NCI-H69 (cell line): ENCODE measurements around the gene KRTDAP.
"Not testable (repeated sequence)": the region's sequence is repeated elsewhere in the genome, so short reads cannot be mapped to it uniquely, and the experiment has no call there.

Experiments used
- DNase-seq: peaks from one replicate; lab custom pipeline; 2025; lab: John Stamatoyannopoulos, UW

KRTDAP gene

DNA sequence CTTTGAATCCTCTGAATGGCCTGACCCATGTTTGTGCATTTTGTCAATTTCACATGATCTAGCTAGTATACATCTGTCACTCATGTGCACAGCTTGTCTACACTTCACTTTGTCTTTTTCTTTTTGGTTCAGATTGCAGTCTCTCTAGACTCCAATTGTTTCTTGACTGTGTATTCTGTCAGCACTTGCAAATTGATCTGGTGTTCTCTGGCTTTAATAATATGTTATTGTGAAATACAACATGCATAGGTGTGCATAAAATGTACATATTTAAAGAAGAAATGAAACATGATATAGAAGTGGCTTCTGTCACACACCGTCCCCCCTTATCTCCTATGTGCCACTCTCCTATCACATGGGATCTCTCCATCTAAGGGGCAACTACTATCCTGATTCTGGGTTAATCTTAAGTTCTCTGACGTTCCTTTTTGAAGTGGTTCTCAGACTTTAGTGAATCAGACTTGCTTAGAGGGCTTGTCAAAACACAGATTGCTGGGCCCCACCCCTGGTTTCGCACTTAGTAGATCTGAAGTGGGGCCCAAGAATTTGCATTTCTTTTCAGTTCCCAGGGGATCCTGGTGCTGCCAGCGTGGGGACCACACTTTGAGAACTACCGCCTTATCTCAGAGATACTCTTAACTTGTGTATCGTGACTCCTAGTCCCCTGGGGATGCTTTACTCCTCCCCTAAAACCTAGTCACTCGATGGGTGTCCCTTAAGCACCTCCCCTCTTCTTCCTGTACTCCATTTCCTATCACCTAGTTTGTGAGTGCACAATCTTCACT, 5.8 kb downstream of the KRTDAP start:
- DNase-seq = no peak

DNA sequence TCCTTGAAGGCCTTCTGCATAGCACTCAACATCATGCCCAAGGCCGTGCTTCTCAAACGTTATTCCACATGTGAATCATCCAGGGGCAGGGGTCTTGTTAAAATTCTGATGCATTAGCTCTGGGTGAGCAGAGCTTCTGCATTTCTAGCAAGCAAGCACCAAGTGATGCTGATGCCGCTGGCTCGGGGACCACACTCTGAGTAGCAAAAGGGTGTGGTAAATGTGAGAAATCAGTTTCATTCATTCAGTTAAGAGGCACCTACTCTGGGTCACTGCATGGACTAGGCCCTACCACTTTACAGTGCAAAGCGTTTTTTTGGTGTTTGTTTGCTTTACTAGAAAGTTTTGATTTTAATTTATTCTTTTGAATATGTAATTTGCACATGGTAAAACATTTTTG, 7.2 kb downstream of the KRTDAP start:
- DNase-seq = no peak

DNA sequence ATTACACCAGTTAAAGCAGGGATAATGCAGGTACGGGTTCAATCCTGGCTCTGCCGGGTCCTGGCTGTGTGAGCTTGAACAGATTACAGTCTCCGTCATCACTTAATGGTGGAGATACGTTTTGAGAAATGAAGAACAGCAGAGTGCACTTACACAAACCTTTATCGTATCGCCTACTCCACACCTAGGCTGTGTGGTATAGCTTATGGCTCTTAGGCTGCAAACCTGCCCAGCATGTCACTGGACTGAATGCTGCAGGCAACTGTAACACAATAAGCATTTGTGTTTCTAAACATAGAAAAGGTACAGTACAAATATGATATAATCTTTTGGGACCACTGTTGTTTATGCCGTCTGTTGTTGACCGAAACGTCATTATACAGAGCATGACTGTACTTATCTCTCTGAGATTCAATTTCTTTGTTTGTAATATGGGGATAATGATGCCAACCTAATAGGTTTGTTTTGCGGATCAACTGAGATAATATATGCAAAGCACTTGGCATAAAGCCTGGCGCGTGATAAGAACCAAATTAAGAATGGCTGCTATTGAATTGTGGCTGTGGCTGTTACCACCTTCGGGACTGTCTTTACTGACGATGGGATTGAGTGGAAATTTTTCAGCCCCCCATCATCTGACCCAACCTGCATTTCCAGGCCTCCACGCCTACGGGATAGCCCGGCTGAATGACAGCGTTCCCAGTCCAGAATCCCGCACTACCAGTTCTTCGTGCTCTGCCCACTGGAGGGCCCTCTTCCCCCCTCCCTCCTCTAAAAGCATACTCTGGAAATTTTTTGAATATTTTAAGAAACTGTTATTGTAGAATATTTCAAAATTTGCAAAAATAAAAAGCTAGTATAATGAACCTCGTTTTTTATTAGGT, 11.2 kb downstream of the KRTDAP start:
- DNase-seq = peak; percentile 69

DNA sequence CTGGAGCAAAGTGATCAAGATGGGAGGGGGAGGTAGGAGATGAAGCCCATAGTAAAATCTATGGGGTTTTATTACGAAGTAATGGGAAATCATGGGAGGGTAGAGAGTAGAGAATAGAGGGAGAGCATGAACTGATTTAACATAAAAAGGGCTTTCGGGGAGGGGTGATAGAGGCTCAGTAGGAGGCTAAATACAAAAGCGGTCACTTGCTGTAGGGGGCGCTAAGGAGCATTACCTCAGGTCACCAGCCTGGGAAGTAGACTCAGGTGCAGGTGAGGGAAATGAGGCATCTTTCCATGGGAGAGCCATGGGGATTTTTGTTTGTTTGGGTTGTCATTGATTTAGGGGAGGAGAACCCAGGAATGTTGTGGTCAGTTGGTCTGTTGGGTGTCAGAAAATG, 14.1 kb downstream of the KRTDAP start:
- DNase-seq = peak; percentile 14

DNA sequence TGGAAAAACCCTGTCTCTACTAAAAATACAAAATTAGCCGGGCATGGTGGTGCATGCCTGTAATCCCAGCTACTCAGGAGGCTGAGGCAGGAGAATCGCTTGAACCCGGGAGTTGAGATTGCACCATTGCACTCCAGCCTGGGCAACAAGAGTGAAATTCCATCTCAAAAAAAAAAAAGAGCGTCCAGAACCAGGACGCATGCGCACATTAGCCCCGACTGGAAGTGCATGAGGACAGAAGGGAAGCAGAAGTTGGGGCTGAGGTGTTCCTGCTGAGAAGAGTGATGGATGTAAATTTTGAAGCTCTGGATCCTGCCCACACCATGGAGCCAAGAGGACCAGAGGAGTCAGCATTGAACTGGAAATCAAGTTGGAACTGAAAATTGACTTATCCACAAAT, 15.7 kb downstream of the KRTDAP start:
- not testable (repeated sequence) for DNase-seq

DNA sequence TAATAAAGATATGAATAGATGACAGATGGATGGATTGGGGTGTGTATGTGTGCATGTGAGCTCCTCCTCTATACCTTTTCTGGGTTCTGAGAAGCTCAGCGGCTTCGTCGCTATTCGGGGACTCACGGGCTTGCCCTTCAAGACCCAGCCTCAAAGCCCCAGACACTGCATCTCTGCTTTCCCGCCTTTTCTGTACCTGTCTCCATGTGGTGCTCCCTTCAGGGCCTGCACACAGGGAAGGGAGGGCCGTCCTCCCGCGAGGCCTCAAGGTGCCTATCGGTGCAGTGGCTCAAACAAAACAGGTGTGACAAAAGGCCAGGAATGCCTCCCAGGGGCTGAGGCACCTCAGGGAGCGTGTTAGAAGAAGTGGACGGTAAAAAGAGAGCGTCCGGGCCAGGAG, 16.2 kb downstream of the KRTDAP start:
- no peak for DNase-seq

DNA sequence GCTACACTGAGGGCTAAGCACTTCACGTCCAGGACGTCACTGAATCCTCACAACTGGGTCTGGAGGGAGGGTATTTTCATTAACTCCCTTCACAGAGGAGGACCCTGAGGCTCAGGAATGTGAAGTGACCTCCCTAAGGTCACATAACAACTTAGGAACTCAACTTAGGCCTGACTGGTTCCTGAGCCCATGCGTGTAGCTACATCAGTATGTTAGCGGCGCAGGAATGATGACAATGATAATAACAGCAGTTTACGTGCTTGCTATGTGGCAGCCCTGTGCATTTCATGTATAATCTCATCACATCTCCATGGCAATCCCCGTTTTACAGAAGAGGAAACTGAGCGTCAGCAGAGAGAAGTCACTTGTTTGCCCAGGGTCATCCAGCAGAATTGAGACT, 18.3 kb downstream of the KRTDAP start:
- DNase-seq = no peak

DNA sequence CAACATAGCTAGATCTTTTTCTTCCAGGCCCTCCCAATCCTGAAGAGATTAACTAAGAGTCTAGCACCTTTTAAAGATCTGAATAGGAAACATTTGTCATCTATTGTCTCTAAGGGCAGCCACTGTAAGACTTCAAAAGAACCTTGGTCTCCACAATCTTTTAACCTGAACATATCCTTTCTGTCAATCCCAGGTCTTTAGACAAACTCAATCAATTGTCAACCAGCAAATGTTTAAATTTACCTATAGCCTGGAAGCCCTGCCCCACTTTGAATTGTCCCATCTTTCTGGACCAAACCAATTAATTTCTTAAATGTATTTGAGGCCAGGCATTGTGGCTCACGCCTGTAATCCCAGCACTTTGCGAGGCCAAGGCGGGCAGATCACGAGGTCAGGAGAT, 19.2 kb downstream of the KRTDAP start:
- not testable (repeated sequence) for DNase-seq

DNA sequence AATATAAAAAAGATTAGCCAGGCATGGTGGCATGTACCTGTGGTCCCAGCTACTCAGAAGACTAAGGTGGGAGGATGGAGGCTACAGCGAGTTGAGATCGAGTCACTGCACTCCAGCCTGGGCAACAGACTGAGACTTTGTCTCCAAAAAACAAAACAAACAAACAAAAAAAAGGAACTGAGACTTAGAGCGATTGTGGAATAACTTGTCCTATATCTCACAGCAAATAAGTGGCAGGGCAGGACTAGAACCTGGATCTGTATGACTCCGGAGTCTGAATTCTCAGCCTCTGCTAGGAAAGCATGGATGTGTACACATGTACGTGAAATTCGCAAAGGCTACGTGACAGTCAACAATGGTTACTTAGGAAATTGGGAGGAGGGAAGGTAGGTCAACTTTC, 20.1 kb downstream of the KRTDAP start:
- DNase-seq = no peak

DNA sequence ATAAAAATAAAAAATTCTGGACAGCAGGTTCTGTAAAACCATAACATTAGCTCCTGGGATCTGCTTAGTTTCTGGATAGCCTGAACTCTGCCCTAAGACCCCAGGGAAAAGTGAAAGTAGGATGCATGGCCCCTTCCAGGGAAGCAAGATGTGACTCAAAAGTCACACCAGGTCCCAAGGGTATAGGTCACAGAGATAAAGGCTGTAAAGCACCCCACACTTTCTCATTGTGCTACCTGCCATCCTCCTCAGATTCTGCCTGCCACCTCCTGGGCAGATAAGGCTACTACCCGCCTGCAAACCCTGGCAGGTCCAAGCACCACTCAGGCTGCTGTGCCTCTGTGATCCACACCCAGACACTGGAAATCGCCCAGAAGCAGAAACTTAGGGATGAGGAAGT, 21.6 kb downstream of the KRTDAP start:
- peak; percentile 50 for DNase-seq

DNA sequence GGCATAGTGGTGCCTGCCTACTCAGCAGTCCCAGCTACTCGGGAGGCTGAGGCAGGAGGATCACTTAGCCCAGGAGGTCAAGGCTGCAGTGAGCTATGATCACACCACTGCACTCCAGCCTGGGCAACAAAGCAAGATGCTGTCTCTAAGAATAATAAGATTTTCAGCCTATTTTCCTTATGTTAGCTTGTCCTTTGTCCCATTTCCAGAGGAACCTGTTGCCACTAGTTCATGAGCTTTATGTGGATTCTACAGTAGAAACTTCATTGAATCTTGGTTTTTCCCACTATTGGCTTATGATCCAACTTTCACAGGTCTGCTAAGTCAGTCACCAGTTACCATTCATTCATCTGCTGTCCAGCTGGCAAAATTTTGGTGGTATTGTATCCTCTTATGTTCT, 24.0 kb downstream of the KRTDAP start:
- DNase-seq = no peak

DNA sequence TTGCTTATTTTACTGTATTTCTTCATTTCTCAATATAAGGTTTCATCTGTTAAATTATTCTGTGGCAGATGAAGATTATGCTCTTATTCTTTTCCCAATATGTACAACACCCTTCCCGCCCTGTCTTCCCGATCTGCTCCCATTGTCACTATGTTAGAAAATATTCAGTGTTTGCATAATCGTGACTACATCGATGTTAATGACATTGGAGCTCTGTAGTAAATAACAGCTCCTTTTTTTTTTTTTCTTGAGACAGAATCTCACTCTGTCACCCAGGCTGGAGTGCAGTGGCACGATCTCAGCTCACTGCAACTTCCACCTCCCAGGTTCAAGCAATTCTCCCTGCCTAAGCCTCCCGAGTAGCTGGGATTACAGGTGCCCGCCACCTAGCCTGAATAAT, 27.3 kb downstream of the KRTDAP start:
- DNase-seq = not testable (repeated sequence)

DNA sequence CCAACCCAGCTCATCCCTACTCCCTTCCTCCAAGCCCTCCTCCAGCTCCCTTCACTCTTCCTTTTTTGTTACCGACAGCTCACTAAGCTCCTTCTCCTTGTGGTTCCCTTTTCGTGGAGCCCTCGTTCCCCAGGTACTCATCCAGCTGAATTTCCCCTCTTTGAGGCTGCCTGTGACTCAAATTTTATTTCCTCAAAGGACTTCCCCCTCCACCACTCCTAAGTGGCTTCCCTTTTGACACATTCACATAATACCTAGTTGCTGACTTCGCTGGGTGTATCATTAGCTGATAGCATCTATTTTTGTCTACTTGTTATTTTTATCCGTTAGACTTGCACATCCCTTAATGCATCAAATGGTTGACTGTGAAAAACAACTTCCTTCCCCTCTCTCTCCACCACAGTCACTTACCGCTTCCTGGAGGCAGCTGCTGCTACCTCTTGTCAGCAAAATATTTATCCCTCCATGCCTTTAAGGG, 27.7 kb downstream of the KRTDAP start:
- DNase-seq = no peak

DNA sequence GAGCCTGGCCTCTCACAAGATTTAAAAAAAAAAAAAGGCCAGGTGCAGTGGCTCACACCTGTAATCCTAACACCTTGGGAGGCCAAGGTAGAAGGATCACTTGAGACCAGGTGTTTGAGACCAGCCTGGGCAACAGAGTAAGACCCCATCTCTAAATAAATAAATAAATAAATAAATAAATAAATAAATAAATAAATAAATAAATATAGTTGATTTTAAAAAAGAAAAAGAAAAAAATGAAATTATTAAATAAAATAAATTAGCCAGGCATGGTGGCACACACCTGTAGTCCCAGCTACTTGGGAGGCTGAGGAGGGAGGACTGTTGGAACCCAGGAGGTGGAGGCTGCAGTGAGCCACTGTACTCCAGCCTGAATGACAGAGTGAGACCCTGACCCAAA, 28.5 kb downstream of the KRTDAP start:
- DNase-seq = not testable (repeated sequence)

DNA sequence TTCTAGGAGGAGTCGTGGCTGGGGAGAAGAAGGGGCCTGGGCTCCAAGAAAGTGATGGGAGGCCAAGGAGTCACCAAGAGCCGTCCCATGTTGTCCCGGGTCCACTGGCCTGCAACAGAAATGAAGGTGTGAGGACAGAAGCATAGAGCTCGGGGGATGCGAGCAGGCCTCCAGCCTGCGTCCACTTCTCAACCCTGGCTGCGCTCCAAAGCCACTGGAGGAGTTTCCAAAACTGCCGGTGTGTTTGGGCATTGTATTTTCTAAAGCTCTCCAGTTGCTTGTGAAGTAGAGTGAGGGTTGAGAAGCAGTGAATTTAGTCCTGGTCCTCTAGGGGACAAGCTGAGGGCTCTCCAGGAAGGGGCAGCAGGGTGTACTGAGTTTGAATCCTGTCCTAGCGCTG, 29.2 kb downstream of the KRTDAP start:
- no peak for DNase-seq

DNA sequence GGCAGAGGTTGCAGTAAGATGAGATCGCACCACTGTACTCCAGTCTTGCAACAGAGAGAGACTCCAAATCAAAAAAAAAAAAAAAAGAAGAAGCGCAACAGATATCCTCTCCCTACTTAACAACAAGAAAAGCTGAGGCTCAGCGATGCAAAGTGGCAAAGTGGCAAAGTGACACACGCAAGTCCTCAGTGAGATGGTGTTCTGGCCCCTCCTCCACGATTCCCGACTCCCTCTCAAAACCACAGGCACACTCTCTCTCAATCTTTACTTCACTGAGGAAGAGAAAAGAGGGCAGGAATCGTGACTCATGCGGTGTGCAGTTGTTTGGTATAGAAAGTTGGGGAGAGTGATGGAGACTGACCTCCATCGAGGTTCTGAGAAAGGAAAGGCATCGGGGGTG, 29.7 kb downstream of the KRTDAP start:
- no peak for DNase-seq

DNA sequence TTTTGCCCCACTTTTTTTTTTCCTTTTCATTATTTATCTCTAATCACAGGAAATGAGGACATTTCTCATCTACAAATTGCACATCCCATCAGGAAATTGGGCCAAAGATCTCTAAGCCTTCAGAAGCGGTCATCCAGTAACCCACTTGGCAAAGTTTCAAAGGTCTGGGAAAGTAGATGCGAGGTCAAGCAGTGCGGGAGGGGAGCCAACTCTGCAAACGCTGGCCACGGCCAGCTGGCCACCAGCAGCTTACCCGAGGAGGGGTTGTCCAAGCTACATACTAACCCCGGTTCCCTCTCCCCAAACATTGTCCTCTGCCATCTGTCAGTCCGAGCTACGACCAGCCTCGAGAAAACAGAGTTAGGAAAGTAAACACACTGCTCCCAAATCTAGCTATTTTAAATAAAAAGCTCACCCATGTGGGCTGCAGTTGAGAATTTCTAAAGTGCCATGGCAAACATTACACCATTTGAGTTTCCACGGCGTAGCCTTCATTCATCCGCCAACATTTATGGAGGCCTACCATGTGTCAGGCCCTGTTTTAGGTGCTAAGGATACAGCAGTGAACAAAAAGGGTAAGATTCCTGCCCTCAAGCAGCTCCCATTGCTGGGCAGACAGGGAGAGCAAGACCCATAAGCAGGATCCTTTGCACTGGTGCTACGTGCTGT, 30.7 kb downstream of the KRTDAP start:
- no peak for DNase-seq

DNA sequence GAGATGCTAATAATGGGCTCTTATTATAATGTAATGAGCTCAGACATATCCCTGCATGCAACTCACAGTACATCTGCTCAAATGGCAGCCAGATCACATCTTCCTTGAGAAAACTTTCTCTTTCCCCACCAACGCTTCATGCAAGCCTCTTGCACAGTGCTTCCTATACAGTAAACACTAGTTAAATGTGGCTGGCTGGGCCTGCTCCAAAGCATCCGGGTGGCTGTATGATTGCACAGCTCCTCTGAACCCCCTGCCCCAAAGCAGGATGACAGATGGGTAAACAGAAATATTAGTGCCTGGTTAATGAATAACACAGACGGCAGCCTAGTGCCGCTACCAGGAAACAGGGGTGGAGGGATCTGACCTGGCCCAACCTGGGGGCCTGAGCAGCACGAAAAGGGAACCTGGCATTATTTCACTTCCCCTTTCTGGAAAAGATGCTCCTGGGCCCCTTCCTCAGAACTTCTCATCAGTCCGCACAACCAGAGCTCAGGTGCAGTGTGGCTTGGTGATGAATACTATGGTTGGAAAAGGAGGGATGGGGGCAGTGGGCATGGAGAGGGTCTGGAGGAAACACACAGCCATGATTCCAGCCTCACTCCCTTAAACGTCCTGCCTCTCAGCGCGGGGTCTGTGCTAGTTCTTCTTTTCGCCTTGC, 31.4 kb downstream of the KRTDAP start:
- no peak for DNase-seq

DNA sequence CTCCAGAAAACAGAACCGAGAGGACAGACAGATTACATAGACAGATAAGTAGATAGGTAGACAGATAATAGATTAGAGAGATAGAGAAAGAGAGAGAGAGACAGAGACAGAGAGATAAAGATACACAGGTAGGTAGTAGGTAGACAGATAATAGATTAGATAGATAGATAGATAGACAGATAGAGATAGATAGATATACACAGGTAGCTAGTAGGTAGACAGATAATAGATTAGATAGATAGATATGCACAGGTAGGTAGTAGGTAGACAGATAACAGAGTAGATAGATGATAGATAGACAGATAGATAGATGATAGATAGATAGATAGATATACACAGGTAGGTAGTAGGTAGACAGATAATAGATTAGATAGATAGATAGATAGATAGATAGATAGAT, 32.1 kb downstream of the KRTDAP start:
- no peak for DNase-seq

DNA sequence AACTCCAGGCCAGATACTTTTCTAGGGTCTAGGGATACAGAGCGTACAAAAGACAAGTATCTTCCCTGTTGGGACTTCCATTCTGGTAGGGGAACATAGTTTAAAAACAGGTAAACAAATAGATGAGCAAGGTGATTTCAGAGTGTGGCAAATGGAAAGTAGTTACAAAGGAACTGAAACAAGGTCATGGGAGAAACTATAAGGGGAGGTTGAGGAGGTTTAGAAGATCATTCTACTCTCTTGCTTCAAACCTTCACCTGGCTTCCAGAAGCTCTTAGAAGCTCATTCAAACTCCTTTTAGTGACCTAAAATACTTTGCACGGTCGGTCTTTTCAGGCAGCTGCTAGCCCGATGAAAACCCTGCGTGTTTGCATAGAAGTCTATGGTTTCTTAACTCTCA, 33.1 kb downstream of the KRTDAP start:
- no peak for DNase-seq

DNA sequence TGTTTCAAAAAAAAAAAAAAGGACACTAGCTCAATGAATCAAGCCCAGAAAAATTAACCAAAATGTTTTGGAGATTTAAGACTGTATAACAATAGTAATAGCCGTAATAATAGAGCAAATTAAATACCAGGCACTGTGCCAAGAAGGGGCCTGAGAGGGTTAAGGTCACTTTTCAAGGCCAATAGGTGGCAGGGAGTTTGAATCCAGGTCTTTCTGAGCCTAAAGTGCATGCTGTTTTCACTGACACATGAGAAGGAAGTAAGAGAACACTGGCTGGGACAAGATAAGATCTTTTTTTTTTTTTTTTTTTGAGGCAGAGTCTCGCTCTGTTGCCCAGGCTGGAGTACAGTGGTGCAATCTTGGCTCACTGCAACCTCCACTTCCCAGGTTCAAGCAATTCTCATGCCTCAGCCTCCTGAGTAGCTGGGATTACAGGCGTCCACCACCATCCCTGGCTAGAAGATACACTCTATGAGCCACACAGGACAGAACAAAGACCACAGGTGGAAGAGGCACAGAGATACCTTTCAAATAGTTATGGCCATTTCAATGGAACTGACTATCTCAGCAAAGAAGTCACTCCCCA, 34.6 kb downstream of the KRTDAP start:
- no peak for DNase-seq

DNA sequence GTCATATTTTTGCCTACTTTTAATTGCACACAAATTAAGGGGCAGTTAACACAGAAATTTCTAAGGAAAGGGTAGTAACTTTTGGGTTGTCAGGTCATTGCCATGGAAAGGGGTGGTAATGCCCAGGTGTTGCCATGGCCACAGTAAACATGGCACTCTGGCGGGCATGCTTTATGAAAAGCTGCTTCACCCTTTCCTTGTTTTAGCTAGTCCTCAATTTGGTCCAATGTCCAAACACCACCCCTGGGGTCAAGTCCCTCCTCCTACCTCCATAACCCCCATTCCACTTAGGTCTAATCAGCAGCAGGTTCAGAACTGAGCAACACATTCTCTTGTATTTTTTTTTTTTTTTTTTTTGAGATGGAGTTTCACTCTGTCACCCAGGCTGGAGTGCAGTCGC, 35.6 kb downstream of the KRTDAP start:
- DNase-seq = peak; percentile 35
